Heart right ventricle (tissue), 16 donors: Measurements from ENCODE around the gene PRR5. TPM values are rescaled to one million over a fixed set of nuclear protein-coding genes. Genes with fewer than 3 reads are reported as not detected.

Experiments
- ATAC-seq, 8 donors: fragments of 200-7000 bp; cut with Tn5 transposase; one replicate each; pipeline ENCODE4 v1.9.1; 2020; ENCODE audit warnings: mild to moderate bottlenecking in 8 of 8, moderate library complexity in 8 of 8, moderate number of reproducible peaks in 1 of 8
- DNase-seq, 2 donors: peaks; one replicate each; pipeline ENCODE4 v3.0.0-alpha.2; 2020
- H3K27ac ChIP-seq, 10 donors: fragments of 200-600 bp; sonication (generic) in 2 of 10; one replicate each; pipeline versions ENCODE4 v1.5.0 to v1.8.0; 2020 to 2022; ENCODE audit warnings: mild to moderate bottlenecking in 3 of 10
- H3K27me3 ChIP-seq, 7 donors: fragments of 200-600 bp; one replicate each; pipeline ENCODE4 v1.8.0; 2021 to 2022; ENCODE audit warnings: mild to moderate bottlenecking in 2 of 7
- H3K36me3 ChIP-seq, 9 donors: fragments of 200-600 bp; sonication (generic) in 1 of 9; one replicate each; pipeline versions ENCODE4 v1.5.0 to v1.8.0; 2020 to 2022; ENCODE audit warnings: mild to moderate bottlenecking in 2 of 9
- H3K4me1 ChIP-seq, 9 donors: fragments of 200-600 bp; sonication (generic) in 1 of 9; one replicate each; pipeline versions ENCODE4 v1.5.0 to v1.8.0; 2020 to 2022; ENCODE audit warnings: mild to moderate bottlenecking in 4 of 9
- H3K4me3 ChIP-seq, 10 donors: fragments of 200-600 bp; sonication (generic) in 2 of 10; one replicate each; pipeline versions ENCODE4 v1.5.0 to v1.8.0; 2020 to 2022; ENCODE audit warnings: mild to moderate bottlenecking in 7 of 10, moderate library complexity in 2 of 10
- H3K9me3 ChIP-seq, 11 donors: fragments of 200-600 bp in 10 of 11; sonication (generic) in 2 of 11; one replicate each; pipeline versions ENCODE4 v1.5.0 to v1.8.0; 2013 to 2022; ENCODE audit warnings: mild to moderate bottlenecking in 2 of 11, control low read depth in 1 of 11, moderate library complexity in 1 of 11
- WGBS, 2 donors: extraction: QIAGEN DNeasy Blood & Tissue Kit; methylation state at CpG; one replicate each; pipeline ENCODE4 v1.1.7; 2013; ENCODE audit warnings: inconsistent platforms in 1 of 2; 5-methylcytosine and 5-hydroxymethylcytosine counted together
- intact Hi-C, 10 donors: fragments of 100-400 bp; cut with DNase I; formaldehyde crosslinking; loops; one replicate each; pipeline versions ENCODE4 v1.11.1 to v1.14.2; 2022
- polyA plus RNA-seq, 2 donors: library from polyadenylated mRNA; stranded (reverse); fragments of 200-250 nt; gene quantifications; one replicate each; pipeline ENCODE4 v1.2.3, GENCODE V29; 2013
- total RNA-seq, 10 donors: library from RNA; stranded (reverse); fragmentation: NEBNext Ultra II Directional in 3 of 10; extraction: Animal tissue kit (Norgen Biotek cat#: 25700) in 3 of 10; gene quantifications; one replicate each; pipeline versions ENCODE4 v1.2.1 to v1.2.4, GENCODE V29; 2021 to 2023
- TF ChIP-seq, protein P1 (sequence below), 9 donors: fragments of 200-600 bp; sonication (generic) in 2 of 9; IDR thresholded peaks; one replicate each; pipeline versions ENCODE4 v1.5.0 to v1.8.0; 2021 to 2022; ENCODE audit warnings: antibody characterized with exemption in 9 of 9, mild to moderate bottlenecking in 5 of 9, moderate library complexity in 1 of 9
- donor health status: Arrhythmogenic right ventricular cardiomyopathy.
- donor health status: ischemic (EF 13 %, LVEDD 7.1; RV severe dilation, severe dysfunction).
- donor health status: healthy with polysubstance abuse.
- donor health status: DM: no; HTN: yes; CAD: no.
- donor health status: DM: no; HTN: no; CAD: no.
- donor health status: ischemic (EF 25% LVEDD 6.9; RV normal size, moderate dysfunction).
- donor health status: ischemic (EF 25% LVEDD 5.7; RV mildly dilated, moderate dysfunction).
- donor health status: healthy.
- donor health status: DM: yes; HTN: yes; CAD: no.
- donor health status: Ischemic cardiomyopathy.
- donor health status: ischemic (EF 35%, LVEDD 5.7; RV mildly dilated, moderate dysfunction).
- donor health status: nonischemic (EF 11% LVEDD 7.7; RV severe dilation, severe dysfunction).
- donor health status: DM: yes; HTN: yes; CAD: no.
- donor health status: PGD.
- donor health status: ischemic (EF 29% LVEDD 5.4; RV normal size, mild dysfunction).
- donor health status: nonischemic (EF 23%, LVEDD 6.1; RV moderate dilation, normal function).

PRR5 gene
- total and polyA plus RNA-seq, 12 donors, result 0.96 to 4.8 (median 2.9) TPM

DNA sequence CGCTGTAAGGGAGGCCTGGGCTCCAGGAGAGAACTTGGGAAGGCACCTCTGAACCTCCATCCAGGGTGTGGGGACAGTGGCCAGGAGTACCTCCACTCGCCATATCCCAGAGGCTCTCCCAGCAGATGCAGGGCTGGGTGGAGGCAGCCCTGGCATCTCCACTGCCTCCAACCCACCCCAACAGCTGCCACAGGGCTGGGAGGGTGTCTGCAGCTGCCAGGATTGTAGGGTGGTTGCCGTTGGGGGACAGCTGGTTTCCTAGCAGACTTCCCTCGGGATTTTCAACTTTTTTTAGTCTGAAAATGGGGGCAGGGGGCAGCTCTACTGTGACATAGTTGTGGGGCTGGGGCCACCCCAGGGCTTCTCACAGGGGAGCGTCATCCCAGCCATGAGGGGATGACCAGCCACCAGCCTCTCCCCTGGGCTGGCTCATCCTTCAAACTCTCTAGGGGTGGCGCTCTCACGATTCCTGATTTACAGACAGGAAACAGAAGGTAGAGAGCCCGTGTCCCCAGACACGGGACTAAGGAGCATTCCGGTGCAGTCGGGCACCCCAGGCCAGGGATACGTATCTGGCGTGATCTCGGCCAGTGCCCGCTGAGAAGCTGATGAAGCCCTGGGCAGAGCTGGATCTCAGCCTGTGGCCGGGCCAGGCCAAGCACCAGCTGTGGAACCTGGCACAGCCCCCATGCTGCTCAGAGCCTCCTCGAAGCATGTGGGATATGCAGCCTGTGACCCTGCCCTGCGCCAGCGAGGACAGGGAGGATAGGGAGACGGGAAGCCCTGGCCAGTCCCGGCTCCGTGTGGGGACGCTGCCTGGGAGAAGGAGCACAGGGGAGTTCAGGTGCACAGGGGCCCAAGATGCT lies 9.9 kb downstream of the PRR5 start:
- peak in 1 of 2 donors; percentile 14 for DNase-seq

GRCh38 chr22:44712962-44713361 lies 11.0 kb downstream of the PRR5 start:
- TF ChIP-seq, protein P1, sequence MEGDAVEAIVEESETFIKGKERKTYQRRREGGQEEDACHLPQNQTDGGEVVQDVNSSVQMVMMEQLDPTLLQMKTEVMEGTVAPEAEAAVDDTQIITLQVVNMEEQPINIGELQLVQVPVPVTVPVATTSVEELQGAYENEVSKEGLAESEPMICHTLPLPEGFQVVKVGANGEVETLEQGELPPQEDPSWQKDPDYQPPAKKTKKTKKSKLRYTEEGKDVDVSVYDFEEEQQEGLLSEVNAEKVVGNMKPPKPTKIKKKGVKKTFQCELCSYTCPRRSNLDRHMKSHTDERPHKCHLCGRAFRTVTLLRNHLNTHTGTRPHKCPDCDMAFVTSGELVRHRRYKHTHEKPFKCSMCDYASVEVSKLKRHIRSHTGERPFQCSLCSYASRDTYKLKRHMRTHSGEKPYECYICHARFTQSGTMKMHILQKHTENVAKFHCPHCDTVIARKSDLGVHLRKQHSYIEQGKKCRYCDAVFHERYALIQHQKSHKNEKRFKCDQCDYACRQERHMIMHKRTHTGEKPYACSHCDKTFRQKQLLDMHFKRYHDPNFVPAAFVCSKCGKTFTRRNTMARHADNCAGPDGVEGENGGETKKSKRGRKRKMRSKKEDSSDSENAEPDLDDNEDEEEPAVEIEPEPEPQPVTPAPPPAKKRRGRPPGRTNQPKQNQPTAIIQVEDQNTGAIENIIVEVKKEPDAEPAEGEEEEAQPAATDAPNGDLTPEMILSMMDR (IDR thresholded peaks at IDR 0.05), result no peak
- H3K27ac ChIP-seq, result no peak overlapping the region
- peaks cover 0 to 20% (median 0%) of the 10 kb centered on the region in 9 donors for H3K4me1 ChIP-seq
- intact Hi-C loops, result no loop called here
- DNase-seq, result peak in 1 of 2 donors; percentile 9
- no peaks in the 10 kb centered on the region for H3K27me3 ChIP-seq
- no peak for ATAC-seq
- no peaks in the 10 kb centered on the region for H3K9me3 ChIP-seq
- no peaks in the 10 kb centered on the region for H3K36me3 ChIP-seq
- 94 to 96% methylated on average over 8 of the region's 8 CpGs for WGBS, 2 donors
- H3K4me3 ChIP-seq, result no peak overlapping the region

More for the DNA sequence above, 9.9 kb downstream of the PRR5 start:
- 86 to 89% methylated on average over 23 of the region's 23 CpGs for WGBS, 2 donors
- Histone ChIP-seq H3K9me3 (no peaks in the 10 kb centered on the region), H3K4me1 (peaks cover 0 to 20% (median 0%) of the 10 kb centered on the region in 9 donors), H3K36me3 (no peaks in the 10 kb centered on the region), H3K4me3 (no peak overlapping the region), H3K27me3 (no peaks in the 10 kb centered on the region), H3K27ac (no peak overlapping the region)
- intact Hi-C loops, result no loop called here
- TF ChIP-seq, protein P1 (IDR thresholded peaks at IDR 0.05), result no peak
- ATAC-seq, result peak in 2 of 8 donors; percentile 9 to 32

DNA sequence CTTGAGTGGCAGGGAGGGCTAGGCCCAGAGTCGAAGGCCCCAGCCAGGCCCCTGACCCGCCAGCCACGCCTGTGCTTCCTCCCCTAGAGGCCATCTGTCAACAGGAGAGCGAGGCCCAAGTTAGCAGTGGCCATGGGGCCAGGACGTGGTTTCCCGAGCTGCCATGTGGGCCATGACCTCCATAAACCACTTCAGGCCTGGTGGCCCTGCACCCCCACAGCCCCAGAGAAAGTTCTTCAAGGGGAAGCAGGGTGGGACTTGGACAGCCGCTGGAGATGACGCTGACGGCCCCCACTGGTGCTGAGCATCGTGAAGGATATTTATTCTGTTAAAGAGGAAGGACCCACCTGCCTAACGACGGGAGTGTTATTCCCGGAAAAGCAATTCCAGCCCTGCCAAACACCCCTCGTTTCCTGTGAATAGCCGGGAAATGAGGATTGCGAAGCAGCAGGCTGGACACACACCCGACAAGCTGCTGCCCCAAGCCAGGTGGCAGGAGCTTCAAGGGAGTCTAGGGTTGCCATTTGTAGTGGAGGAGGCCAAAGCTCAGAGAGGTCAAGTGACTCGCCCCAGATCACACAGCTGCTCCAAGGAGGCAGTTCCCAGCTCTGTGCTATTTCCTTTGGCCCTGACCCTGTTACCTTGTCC lies 12.8 kb downstream of the PRR5 start:
- ATAC-seq, result peak in 7 of 8 donors; percentile 6 to 54 (median 45)
- DNase-seq, result peak; percentile 9 to 34
- intact Hi-C loops, result no loop called here
- Histone ChIP-seq H3K27me3 (no peaks in the 10 kb centered on the region), H3K36me3 (no peaks in the 10 kb centered on the region), H3K27ac (peak overlapping the region in 2 of 10 donors; percentile 10), H3K4me3 (no peak overlapping the region), H3K4me1 (peaks cover 0 to 20% (median 0%) of the 10 kb centered on the region in 9 donors), H3K9me3 (no peaks in the 10 kb centered on the region)
- TF ChIP-seq, protein P1 (IDR thresholded peaks at IDR 0.05), result no peak
- 56 to 59% methylated on average over 18 of the region's 18 CpGs for WGBS, 2 donors

DNA sequence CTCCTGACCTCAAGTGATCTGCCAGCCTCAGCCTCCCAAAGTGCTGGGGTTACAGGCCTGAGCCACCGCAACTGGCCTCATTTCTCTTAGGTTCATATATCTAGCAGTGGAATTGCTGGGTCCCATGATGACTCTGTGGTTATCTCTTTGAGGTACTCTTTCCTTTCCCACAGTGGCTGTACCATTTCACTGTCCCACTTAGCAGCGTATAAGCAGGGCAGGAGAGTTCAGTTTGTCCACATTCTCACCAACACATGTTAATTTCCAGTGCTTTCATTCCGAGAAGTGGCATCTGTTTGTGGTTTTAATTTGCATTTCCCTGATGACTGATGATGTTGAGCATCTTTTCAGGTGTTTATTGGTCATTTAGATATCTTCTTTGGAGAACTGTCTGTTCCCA lies 16.4 kb downstream of the PRR5 start:
- TF ChIP-seq, protein P1 (IDR thresholded peaks at IDR 0.05), result no peak
- H3K4me1 ChIP-seq, result peaks cover 0 to 16% (median 0%) of the 10 kb centered on the region in 9 donors
- no peaks in the 10 kb centered on the region for H3K27me3 ChIP-seq
- DNase-seq (no peak), ATAC-seq (no peak)
- H3K4me3 ChIP-seq, result no peak overlapping the region
- intact Hi-C loops, result no loop called here
- 97 to 98% methylated on average over 3 of the region's 3 CpGs for WGBS, 2 donors
- no peaks in the 10 kb centered on the region for H3K9me3 ChIP-seq
- H3K27ac ChIP-seq, result no peak overlapping the region
- H3K36me3 ChIP-seq, result no peaks in the 10 kb centered on the region
